NCI-H526 (cell line): Measurements from ENCODE around the gene MSL1.

Experiments
- DNase-seq, 2 experiments: peaks; one replicate each; lab custom pipeline; 2025; lab: John Stamatoyannopoulos, UW

Gene MSL1

DNA sequence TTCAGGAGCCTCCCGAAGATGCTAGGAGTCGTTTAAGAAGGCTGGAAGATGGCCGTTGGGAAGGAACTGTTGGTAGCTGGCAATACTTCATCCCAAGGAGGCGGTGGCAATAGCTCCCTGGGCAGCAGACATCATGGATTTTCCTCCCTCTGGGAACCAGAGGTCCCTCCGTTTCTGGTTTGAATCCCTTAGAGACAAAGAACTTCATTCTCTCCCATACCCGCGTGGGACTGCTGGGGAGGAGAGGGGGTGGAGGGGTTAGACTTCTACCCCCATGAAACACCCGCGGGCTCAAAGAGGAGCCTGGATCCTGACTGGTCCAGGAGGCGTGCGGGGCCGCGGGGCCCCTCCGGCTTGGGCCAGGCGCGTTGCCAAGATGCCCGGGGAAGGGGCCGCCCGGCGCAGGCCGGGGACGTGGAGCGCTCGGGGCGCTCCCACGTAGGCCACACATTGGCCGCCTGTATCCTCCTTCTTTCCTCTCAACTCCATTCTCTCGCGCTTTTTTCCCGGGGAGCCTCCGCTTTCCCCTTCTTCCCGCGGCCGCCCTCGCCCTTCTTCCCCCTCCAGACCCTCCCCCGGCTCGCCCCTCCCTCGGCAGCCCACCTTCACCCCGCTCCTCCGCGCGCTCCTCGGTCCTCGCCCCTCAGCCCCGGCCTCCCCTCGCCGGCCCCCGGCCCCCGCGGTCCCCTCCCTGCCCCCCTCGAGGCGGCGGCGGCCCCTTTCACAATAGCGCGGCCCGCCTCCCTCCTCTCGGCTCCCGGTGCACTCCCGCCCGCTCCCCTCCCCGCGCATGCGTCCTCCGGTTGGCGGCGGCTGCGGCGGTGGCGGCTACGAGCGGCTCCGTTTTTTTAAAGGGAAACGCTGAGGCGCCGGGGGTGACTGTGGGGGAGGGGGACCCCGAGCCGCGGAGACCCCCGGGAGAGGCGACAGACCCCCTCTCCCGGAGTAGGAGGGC is at the start of gene MSL1:
TSS of gene MSL1 (plus strand) at position 791 of the 955 bp plus-strand sequence. CDS start 642 bp downstream, outside the sequence.
- DNase-seq: peak; percentile 9 to 84

- DNase-seq: peak; percentile 40 to 55
Measured at GRCh38 chr17:40072040-40072734, 49.6 kb upstream of the MSL1 start.

DNA sequence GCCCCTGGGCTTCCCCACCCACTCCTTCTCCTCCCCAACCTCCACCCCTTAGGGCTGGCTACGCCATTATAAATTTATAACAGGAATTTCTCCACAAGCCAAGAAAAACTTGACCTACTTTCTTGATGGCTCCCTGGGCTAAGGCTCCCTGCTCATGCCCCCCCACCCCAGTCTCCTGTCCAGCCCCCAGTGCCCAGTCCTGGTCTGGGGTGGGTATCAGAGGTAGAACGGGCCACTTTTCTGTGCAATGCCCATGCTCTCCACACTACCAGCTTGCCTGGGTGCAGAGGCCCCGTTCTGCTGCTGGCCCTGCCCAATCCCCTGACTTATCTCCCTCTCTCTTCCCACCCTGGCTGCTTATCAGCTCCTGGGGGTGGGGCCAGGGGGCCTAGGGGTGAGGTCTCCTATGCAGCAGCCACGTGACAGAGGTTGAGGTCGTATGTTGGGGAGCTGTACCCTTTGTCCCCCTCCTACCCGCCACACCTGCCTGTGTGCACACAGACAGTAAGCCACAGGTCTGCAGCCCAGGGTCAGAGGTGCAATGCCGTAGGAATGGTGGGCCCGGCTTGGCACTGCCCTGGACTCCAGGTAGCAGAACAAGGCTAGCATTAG is 48.9 kb upstream of the MSL1 start:
- peak in 1 of 2 experiments; percentile 5 for DNase-seq

- DNase-seq: no peak
Measured at GRCh38 chr17:40073454-40074174, 48.2 kb upstream of the MSL1 start.

DNA sequence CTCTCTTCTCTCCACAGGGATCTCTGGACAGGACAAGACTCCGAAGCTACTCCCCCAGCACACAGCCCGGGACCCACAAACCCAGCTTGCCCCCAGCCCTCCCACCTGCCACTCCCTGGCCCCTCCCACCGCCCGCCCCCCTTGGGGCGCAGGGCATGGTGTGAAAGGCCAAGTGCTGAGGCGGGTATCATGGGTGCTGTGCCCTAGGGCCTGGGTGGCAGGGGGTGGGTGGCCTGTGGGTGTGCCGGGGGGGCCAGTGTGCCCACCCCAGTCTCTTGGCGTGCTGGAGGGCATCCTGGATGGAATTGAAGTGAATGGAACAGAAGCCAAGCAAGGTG is 47.6 kb upstream of the MSL1 start:
- DNase-seq: no peak

GRCh38 chr17:40074871-40075200 is 46.9 kb upstream of the MSL1 start:
- DNase-seq: no peak

DNA sequence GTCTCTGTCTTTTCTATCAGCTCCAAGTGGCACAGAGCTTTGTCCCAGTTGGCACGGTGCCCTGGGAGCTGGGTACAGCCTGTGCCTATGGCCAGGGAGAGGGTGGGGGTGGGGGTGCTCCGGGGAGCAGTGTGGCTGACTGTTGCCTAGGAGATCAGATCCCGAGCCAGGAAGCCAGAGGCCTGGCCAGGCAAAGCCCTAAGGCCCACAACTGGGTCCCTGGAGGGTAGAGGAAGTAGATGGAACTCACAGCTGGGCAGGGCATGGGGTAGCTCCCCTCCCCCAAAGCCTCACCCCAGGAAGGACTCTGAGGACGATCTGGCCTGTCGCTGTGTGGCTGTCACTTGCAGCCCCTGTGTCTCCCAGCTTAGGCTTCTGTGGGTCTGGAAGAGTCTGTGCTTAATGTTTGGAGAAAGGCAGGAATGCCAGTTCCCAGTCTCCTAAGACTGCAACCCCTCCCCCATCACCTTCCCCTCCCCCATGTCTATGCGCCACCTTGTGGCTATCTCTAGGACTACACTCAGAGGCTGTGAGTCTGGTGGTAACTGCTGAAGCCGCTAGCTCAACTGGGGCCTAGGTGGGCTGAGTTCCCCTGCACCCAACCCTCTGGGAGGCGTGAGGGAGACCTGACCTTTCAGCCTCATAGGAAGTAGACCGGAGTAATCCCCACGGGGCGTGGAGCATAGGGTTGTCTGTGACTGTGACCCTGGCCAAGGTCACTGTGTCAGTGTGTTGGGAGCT is 46.4 kb upstream of the MSL1 start:
- peak in 1 of 2 experiments; percentile 64 for DNase-seq

DNA sequence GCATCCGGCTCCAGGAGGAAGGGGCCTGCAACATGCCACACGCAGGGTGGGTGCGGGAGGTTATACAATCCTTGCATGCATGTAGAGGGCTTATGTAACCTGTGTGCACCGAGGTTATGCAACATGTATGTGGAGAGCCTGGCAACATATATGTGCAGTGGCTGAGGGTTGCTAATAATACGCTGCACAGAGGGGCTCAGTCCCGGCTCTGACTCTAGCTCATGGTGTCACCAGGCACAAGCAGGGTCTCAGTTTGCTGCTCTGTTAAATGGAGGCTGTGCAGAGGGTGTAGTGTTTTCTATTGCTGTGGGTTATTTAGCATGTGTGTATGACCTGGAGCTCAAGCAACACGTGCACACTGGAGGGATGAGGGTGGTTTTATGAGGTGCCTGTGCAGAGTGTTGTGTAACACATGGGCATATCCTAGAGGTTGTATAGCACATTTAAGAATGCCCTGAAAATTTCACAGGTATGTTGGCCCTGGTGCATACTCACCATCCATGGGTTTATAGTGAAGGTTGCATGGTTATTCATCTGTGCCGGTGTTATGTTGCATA is 45.8 kb upstream of the MSL1 start:
- no peak for DNase-seq

DNA sequence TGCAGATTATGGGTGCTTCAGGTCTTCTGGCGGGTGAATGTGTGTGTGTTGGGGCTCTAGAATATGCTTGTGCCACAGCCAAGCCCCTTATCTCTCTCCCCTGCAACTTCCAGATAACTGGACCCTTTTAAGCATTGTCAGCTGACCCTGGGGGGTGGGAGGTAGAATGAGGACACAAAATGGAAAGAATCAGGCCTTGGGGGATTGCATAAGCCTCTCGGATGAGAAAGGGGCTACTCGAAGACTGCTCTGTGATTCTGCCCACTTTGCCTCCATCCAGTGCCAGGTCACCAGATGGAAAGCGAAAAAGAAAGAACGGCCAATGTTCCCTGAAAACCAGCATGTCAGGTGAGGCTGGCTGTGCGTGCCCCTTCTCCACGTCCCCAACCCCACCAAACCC is 45.2 kb upstream of the MSL1 start:
- DNase-seq: no peak

DNA sequence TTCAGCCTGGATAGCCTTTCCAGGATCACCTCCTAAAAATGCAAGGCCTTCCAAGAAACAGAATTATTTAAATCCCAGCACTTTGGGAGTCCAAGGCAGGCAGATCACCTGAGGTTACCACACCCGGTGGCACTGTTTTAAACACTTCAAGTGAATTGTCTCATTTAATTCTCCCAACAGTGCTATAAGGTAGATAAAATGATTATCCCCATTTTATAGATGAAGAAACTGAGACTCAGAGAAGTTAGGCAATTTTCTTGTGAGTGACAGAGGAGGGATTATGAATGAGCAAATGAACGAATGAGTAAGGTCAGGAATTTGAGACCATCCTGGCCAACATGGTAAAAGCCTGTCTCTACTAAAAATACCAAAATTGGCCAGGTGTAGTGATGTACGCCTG is 42.2 kb upstream of the MSL1 start:
- DNase-seq: no peak

GRCh38 chr17:40084477-40084876 is 37.3 kb upstream of the MSL1 start:
- DNase-seq: no peak

GRCh38 chr17:40086150-40087044 is 35.4 kb upstream of the MSL1 start:
- DNase-seq: peak in 1 of 2 experiments; percentile 48

- DNase-seq: no peak
Measured at GRCh38 chr17:40087049-40087794, 34.5 kb upstream of the MSL1 start.

GRCh38 chr17:40087903-40088718 is 33.7 kb upstream of the MSL1 start:
- DNase-seq: no peak

DNA sequence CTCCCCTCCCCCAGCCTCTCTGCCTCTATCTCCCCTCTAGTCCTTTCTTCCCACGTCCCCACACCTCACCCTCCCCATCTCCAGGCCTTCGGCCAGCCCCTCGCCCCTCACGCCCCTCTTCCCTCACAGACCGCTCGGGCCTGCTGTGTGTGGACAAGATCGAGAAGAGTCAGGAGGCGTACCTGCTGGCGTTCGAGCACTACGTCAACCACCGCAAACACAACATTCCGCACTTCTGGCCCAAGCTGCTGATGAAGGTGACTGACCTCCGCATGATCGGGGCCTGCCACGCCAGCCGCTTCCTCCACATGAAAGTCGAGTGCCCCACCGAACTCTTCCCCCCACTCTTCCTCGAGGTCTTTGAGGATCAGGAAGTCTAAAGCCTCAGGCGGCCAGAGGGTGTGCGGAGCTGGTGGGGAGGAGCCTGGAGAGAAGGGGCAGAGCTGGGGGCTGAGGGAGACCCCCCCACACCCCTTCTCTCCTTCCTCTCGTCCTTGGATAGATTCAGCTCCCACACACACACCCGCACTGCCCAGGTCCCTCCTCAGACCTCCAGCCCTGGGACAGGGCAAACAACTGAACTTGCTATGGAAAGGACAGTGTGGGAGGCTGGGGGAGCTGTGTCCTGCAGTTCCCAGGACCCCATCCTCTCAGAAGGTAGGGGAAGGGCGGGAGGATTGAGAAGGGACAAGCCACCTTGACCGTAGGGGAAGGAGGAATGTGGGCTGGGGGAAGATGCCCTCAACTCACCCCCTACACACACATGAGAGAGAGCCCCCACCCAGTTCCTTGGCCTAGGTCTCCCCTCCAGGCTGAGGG is 32.5 kb upstream of the MSL1 start:
- DNase-seq: no peak

DNA sequence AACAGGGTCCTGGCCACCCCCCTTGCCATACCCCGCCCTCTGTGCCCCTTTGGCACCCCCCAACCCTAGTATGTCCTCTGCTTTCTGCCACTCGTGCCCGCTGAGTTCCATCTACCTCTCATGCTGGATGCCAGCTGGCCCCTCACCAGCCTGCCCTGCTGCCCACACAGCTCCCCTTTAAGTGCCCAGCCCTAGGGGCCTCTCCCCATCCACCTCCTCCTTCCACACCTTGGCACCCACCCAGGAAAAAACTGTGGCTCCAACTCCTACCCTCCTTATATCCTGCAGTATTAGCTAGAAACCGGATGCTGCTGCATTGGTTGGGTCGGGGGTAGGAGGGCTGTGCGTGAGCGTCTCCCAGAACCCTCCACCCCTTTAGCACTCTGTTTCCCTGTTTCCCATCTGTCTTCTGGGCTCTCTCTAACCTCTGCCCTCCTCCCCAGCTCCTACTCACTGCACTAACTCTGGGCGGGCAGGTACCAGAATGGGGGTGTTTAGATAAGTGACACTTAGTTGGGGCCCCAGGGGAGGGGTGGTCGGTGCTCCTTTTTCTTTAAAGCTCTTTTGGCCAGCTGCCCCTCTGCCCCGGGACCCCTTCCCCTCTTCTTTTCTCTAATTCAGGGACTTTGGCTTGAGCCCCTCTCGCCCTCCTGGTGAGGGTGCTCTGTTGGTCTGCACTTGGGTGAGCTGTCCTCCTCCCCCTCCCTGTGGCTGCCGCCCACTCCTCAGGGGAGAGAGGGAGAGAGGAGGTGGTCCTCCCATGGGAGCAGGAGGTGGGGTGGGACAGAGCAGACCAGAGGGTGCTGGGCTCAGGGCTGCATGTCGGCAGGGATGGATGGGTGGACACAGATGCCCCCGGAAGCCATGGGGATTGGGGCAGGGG is 31.3 kb upstream of the MSL1 start:
- no peak for DNase-seq
